GM21381 (cell line): ENCODE results near the gene MYO18B.

Experiments
- ATAC-seq: cut with Tn5 transposase; IDR thresholded peaks from one replicate; pipeline ENCODE4 v1.9.1; 2021; ENCODE audit warnings: mild to moderate bottlenecking, moderate library complexity; ENCODE audit not compliant: unreplicated experiment

The MYO18B gene

GRCh38 chr22:25774575-25775026 lies 32.6 kb downstream of the MYO18B start:
- ATAC-seq, result no peak

GRCh38 chr22:25775531-25775930 lies 33.5 kb downstream of the MYO18B start:
- no peak for ATAC-seq

- no peak for ATAC-seq
Observed at GRCh38 chr22:25777411-25777810, 35.4 kb downstream of the MYO18B start.

- no peak for ATAC-seq
Observed at GRCh38 chr22:25777870-25778269, 35.9 kb downstream of the MYO18B start.

GRCh38 chr22:25779426-25779825 lies 37.4 kb downstream of the MYO18B start:
- ATAC-seq, result no peak

GRCh38 chr22:25779890-25780289 lies 37.9 kb downstream of the MYO18B start:
- ATAC-seq, result no peak

- ATAC-seq, result no peak
Observed at GRCh38 chr22:25780673-25781072, 38.7 kb downstream of the MYO18B start.

- no peak for ATAC-seq
Observed at GRCh38 chr22:25781801-25782200, 39.8 kb downstream of the MYO18B start.

- no peak for ATAC-seq
Observed at GRCh38 chr22:25782831-25783230, 40.8 kb downstream of the MYO18B start.

GRCh38 chr22:25783856-25784255 lies 41.9 kb downstream of the MYO18B start:
- ATAC-seq, result no peak

GRCh38 chr22:25786165-25786564 lies 44.2 kb downstream of the MYO18B start:
- no peak for ATAC-seq

GRCh38 chr22:25791556-25791955 lies 49.6 kb downstream of the MYO18B start:
- ATAC-seq, result no peak

- ATAC-seq, result no peak
Observed at GRCh38 chr22:25795478-25795877, 53.5 kb downstream of the MYO18B start.

GRCh38 chr22:25797498-25798290 lies 55.7 kb downstream of the MYO18B start:
- ATAC-seq, result no peak

- ATAC-seq, result no peak
Observed at GRCh38 chr22:25800766-25801165, 58.8 kb downstream of the MYO18B start.

- no peak for ATAC-seq
Observed at GRCh38 chr22:25802018-25802417, 60.0 kb downstream of the MYO18B start.

GRCh38 chr22:25804676-25805075 lies 62.7 kb downstream of the MYO18B start:
- no peak for ATAC-seq

- ATAC-seq, result no peak
Observed at GRCh38 chr22:25806579-25806978, 64.6 kb downstream of the MYO18B start.

- ATAC-seq, result no peak
Observed at GRCh38 chr22:25814685-25815084, 72.7 kb downstream of the MYO18B start.

- ATAC-seq, result no peak
Observed at GRCh38 chr22:25815561-25815960, 73.6 kb downstream of the MYO18B start.

GRCh38 chr22:25816522-25817059 lies 74.6 kb downstream of the MYO18B start:
- ATAC-seq, result no peak

- no peak for ATAC-seq
Observed at GRCh38 chr22:25817092-25817943, 75.3 kb downstream of the MYO18B start.
